HG02623 (cell line): Measurements from ENCODE around the gene PLEKHM2.

Source experiments
- ATAC-seq: cut with Tn5 transposase; IDR thresholded peaks from one replicate; pipeline ENCODE4 v1.9.1; 2021; ENCODE audit warnings: moderate library complexity; ENCODE audit not compliant: unreplicated experiment

The PLEKHM2 gene

GRCh38 chr1:15701784-15702183 lies 17.7 kb downstream of the PLEKHM2 start:
- ATAC-seq: no peak

DNA sequence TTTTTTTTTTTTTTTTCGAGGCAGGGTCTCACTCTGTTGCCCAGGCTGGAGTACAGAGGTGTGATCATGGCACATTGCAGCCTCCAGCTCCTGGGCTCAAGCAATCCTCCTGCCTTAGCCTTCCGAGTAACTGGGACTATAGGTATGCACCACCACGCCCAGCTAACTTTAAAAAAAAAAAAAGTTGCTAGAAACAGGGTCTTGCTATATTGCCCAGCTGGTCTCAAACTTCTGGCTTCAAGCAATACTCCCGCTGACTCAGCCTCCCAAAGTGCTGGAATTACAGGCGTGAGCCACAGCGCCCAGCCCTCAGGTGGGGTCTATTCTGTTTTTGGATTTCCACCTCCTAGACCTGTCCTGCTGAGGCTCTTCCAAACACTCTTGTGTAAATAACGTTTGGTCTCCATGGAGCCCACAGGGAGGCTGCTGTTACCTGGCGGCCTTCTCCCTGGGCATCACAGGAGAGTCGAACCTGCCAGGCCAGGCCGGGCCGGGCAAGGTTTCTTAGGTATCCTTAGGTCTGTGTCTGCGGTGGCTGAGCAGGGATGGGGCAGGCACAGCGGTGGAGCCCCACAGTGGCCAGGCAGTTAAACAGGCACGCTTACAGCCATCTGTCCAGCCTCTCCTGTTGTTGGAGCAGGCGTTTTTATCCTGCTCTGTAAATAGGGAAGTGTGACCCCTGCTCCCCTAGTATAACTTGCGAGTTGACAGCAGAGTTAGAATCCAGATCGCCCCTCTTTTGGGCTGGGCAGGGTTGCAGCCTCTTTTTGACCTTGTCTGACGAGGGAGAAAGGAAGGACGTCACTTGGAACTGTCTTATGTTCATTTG lies 18.8 kb downstream of the PLEKHM2 start:
- no peak for ATAC-seq

DNA sequence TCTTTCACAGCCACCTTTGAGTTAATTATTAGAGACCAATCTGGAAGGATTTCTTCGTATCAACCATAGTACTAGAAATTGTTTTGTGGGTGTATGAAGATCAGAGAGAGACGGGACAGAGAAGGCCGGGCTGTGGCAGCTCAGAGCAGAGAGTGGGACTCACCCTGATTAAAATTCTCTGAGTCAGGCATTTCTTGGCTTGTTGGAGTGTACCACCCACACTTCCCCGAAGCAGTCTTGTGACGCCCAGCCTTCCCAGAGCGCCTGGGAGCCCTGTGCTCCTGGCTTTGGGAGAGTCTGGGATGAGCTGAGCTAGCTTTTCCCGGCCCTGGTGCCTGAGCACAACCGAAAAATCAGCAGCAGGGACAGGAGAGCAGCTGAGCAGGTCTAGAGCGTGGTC lies 19.4 kb downstream of the PLEKHM2 start:
- ATAC-seq: no peak

GRCh38 chr1:15704526-15705183 lies 20.5 kb downstream of the PLEKHM2 start:
- no peak for ATAC-seq

DNA sequence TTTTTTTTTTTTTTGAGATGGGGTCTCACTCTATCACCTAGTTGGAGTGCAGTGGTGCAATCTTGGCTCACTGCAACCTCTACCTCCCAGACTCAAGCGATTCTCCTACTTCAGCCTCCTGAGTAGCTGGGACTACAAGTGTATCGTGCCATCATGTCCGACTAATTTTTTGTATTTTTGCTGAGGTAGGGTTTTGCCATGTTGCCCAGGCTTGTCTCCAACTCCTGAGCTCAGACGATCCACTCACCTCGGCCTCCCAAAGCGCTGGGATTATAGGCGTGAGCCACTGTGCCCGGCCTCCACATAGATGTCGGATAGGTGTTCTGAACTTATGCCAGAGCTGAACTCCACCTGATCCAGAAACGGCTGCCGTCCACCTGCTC lies 21.1 kb downstream of the PLEKHM2 start:
- ATAC-seq: no peak

- no peak for ATAC-seq
These were observed 22.6 kb downstream of the PLEKHM2 start for GRCh38 chr1:15706751-15707150.

GRCh38 chr1:15707239-15707925 lies 23.3 kb downstream of the PLEKHM2 start:
- no peak for ATAC-seq

GRCh38 chr1:15708486-15709137 lies 24.5 kb downstream of the PLEKHM2 start:
- ATAC-seq: no peak

- ATAC-seq: no peak
These were observed 25.1 kb downstream of the PLEKHM2 start for GRCh38 chr1:15709226-15709625.

DNA sequence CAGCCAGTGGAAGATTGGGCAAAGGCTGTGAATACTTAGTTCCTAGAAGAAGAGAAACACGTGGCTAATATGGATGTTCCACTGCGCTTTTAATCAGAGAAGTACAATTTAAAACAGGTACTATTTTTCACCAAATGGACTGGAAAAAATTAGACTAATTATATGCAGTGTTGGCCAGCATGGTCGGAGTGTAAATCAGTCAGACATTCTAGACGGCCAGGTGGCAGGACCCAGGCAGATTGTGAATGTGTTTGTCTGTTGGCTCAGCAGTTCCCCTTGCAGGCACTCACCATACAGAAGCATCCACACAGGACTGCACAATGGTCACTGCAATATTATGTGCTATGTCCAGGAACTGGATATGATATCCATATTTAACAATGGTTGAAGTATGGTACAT lies 28.0 kb downstream of the PLEKHM2 start:
- no peak for ATAC-seq

DNA sequence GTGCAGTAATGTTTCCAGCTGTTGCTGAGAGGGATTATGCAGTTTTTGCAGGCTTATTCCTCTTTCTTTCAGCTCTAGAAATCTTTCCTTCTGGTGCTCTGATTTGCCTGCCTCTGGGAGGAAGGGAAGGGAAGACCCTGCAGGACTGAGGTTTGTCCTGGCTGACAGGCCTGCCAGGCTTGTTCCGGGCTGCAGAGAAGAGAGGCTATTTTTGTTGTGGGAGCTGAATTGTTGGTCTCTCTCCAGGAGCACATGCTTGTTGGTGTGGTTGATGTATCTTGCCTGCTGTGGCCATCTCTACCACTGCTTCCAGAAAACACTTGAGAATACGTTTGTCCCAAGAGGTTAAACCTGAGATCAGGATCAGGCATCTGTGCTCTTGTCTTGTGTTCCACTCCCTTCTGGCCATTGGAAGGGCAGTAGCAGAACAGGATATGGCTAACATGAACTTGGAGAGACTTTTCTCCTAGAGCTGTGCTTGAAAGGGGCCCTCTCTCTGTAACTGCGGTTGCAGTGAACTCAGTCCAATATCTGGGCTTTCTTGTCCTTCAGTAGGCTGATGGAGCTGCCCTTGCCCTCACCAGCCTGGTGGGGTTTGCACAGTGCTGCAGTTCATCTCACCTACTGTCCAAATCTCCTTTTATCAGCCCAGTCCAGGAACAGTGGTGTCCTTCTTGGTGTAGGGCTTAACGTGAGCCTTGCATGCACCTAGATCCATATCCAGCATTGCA lies 30.5 kb downstream of the PLEKHM2 start:
- ATAC-seq: no peak

DNA sequence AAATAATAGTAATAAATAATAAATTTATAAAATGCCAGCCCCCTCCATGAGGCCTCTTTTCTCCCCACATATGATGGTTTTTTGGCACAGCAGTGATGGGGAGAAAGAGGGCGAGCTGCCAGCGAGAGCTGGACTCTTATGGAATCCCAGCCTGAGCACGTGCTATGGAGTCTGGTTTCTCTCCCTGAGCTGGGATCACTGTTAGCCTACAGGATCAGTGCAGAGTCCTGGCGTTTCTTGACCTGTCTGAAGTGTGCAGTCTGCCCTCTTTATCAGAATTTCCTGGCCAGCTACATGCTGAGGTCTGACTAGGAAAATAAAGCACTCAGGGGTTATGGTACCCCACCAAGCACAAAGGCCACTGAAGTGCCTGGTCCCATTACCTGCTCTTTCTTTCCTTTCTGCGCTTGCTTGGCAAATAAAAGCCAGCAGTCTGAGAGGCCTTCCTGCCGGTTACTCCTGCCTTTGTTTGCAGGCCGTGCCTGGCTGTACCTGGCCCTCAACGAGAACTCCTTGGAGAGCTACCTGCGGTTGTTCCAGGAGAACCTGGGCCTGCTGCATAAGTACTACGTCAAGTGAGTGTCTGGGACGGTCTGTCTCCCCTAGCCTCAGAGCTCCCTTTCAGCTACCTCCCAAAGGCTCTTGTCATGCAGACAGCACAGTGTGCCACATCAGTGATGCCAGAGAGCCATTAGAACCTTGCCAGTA lies 33.5 kb downstream of the PLEKHM2 start:
- no peak for ATAC-seq

DNA sequence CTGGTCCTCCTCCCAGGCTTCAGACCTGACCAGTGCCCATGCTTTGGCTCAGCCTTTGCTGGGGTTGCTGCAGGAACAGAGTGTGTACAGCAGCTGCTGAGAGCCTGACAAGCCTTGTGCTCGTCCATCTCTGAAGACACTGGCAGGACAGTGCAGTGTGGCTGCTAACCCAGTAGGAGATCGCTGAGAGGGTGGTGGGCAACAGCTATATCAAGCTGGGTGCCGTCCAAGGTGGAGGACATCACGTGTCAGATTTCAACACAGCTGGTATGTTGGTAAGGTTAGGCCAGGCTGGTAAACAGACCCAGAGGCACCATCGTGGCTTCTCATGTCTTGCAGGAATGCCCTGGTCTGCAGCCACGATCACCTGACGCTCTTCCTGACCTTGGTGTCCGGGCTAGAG lies 34.1 kb downstream of the PLEKHM2 start:
- no peak for ATAC-seq

DNA sequence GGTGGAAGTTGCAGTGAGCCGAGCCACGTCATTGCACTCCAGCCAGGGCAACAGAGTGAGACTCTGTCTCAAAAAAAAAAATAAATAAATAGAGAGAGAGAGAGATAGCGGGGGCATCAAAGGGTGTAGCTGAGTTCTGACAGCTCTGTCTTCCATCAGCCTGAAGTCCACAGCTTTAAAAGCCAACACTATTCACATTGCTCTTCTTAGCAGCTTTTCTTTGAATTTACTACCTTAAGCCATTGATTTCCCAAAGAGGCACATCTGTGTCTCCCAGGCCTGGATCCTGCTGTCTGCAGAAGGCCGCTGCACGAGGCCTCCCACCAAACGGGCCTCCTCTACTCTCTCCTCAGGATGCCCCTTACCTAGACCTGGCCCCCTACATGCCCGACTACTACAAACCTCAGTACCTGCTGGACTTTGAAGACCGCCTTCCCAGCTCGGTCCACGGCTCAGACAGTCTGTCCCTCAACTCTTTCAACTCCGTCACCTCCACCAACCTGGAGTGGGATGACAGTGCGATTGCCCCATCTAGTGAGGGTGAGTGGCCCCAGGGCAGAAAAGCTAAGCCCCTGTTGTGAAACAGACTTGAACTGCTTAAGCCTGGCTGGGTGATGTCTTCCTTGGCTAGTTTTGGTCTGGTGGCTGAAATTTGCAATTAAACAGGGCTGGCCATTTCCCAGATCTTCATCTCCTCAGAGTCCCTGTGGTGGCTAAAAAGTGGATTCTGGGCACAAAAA lies 35.4 kb downstream of the PLEKHM2 start:
- no peak for ATAC-seq

- no peak for ATAC-seq
These were observed 36.7 kb downstream of the PLEKHM2 start for GRCh38 chr1:15720861-15721260.

- ATAC-seq: no peak
These were observed 38.3 kb downstream of the PLEKHM2 start for GRCh38 chr1:15722411-15722810.

DNA sequence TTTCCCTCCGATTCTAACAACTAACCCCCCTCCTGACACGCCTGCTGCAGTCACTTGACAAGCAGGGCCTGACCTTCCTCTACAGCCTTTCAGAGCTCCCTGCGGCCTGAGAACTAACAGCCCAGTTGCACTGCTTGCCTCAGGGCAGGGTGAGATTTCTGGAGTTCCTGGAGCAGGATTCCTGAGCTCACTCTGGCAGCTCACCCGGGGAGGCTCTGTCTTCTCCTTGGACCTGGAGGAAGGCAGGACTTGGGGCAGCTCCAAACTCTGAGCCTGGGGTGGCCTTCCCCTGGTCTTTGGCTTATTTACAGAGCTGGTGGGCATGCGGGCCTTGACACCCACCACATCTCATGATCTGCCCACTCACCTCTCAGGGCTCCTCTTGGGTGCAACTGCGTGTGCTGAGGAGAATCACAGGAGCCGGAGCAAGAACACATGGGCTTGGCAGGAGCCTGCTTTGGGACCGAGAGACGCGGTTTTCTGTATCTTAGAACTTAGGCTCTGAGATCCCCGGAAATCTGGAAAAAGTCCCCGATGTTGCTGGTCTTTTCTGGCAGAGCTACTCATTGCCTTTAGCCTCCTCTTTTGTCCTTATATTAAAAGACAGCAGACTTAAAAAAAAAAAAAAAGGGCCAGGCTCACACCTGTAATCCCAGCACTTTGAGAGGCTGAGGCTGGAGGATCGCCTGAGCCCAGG lies 38.9 kb downstream of the PLEKHM2 start:
- no peak for ATAC-seq

- ATAC-seq: no peak
These were observed 39.6 kb downstream of the PLEKHM2 start for GRCh38 chr1:15723631-15724246.
